Measurements from ENCODE around the gene CDC14B. TPM values are rescaled to one million over a fixed set of nuclear protein-coding genes. Genes with fewer than 3 reads are reported as not detected.
A peak's percentile ranks its signal among the peaks of the same experiment; 100 is the strongest.

Gene CDC14B
- total RNA-seq, 1 donor from 2014 or later: 39.3 TPM

- DNase-seq (ENCODE audit: low spot score in 2 of 2, unreplicated experiment in 2 of 2): no peak
- Mint-ChIP-seq H3K27ac (no peak overlapping the region), H3K4me1 (no peaks in the 10 kb centered on the region), H3K27me3 (ENCODE audit: low read depth) (no peaks in the 10 kb centered on the region), H3K36me3 (no peaks in the 10 kb centered on the region), H3K9me3 (no peaks in the 10 kb centered on the region), H3K4me3 (no peak overlapping the region)
- no peak for TF ChIP-seq CTCF (IDR thresholded peaks at IDR 0.05; ENCODE audit: unreplicated experiment)
Observed at GRCh38 chr9:96663506-96664120, 44.0 kb upstream of the CDC14B start.

GRCh38 chr9:96661711-96662110 is 42.1 kb upstream of the CDC14B start:
- Mint-ChIP-seq H3K27me3 (ENCODE audit: low read depth) (peaks cover 4% of the 10 kb centered on the region), H3K4me1 (no peaks in the 10 kb centered on the region), H3K4me3 (no peak overlapping the region), H3K9me3 (no peaks in the 10 kb centered on the region), H3K36me3 (no peaks in the 10 kb centered on the region), H3K27ac (no peak overlapping the region)
- no peak for TF ChIP-seq CTCF (IDR thresholded peaks at IDR 0.05; ENCODE audit: unreplicated experiment)
- no peak for DNase-seq (ENCODE audit: low spot score in 2 of 2, unreplicated experiment in 2 of 2)

- Mint-ChIP-seq H3K27me3 (ENCODE audit: low read depth) (peaks cover 4% of the 10 kb centered on the region), H3K27ac (no peak overlapping the region), H3K4me3 (no peak overlapping the region), H3K36me3 (no peaks in the 10 kb centered on the region), H3K4me1 (peaks cover 3% of the 10 kb centered on the region), H3K9me3 (no peaks in the 10 kb centered on the region)
- no peak for TF ChIP-seq CTCF (IDR thresholded peaks at IDR 0.05; ENCODE audit: unreplicated experiment)
- DNase-seq (ENCODE audit: low spot score in 2 of 2, unreplicated experiment in 2 of 2): no peak
Observed at GRCh38 chr9:96660692-96661248, 41.1 kb upstream of the CDC14B start.

- TF ChIP-seq CTCF (IDR thresholded peaks at IDR 0.05; ENCODE audit: unreplicated experiment): no peak
- peak; percentile 60 to 67 for DNase-seq (ENCODE audit: low spot score in 2 of 2, unreplicated experiment in 2 of 2)
Observed at GRCh38 chr9:96655198-96655851, 35.7 kb upstream of the CDC14B start, which contains the start of gene PRXL2C. PRXL2C (minus strand) TSS chr9:96655317; CDS start chr9:96655281, 36 bp downstream.

GRCh38 chr9:96654450-96655197 is 35.0 kb upstream of the CDC14B start:
- H3K9me3 Mint-ChIP-seq: no peaks in the 10 kb centered on the region
- peak; percentile 45 to 70 for DNase-seq (ENCODE audit: low spot score in 2 of 2, unreplicated experiment in 2 of 2)
- peak overlapping the region; percentile 93 for H3K27ac Mint-ChIP-seq
- no peak for TF ChIP-seq CTCF (IDR thresholded peaks at IDR 0.05; ENCODE audit: unreplicated experiment)
- H3K27me3 Mint-ChIP-seq (ENCODE audit: low read depth): peaks cover 4% of the 10 kb centered on the region
- H3K4me3 Mint-ChIP-seq: peak overlapping the region; percentile 83
- no peaks in the 10 kb centered on the region for H3K36me3 Mint-ChIP-seq
- peaks cover 7% of the 10 kb centered on the region for H3K4me1 Mint-ChIP-seq

More at GRCh38 chr9:96655198-96655851, 35.7 kb upstream of the CDC14B start, which contains the start of gene PRXL2C:
- Mint-ChIP-seq H3K4me3 (peak within 1 kb of the TSS; percentile 88), H3K36me3 (no peaks in the 10 kb centered on the region), H3K27me3 (ENCODE audit: low read depth) (peaks cover 4% of the 10 kb centered on the region), H3K9me3 (no peaks in the 10 kb centered on the region), H3K4me1 (peaks cover 7% of the 10 kb centered on the region), H3K27ac (peak within 1 kb of the TSS; percentile 95)
